Cardiac muscle cell (in vitro differentiated cells and primary cell): ENCODE data around the gene STAT2. TPM values are rescaled to one million over a fixed set of nuclear protein-coding genes. Genes with fewer than 3 reads are reported as not detected.

Experiments used
- DNase-seq, 2 donors: peaks; one replicate each; pipeline versions ENCODE4 v3.0.0 to v3.0.0-alpha.2; 2010 to 2017; ENCODE audit warnings: low read depth in 1 of 2, low spot score in 1 of 2
- H3K27ac ChIP-seq: fragments of 200-600 bp; sonication (generic); 2 replicates; pipeline ENCODE4 v1.5.1; 2016
- H3K27me3 ChIP-seq: fragments of 200-600 bp; sonication (generic); 2 replicates; pipeline ENCODE4 v1.6.0; 2016; ENCODE audit warnings: control low read depth
- H3K36me3 ChIP-seq: fragments of 200-600 bp; sonication (generic); 2 replicates; pipeline ENCODE4 v1.5.1; 2016; ENCODE audit warnings: control low read depth
- H3K4me1 ChIP-seq: fragments of 200-600 bp; sonication (generic); 2 replicates; pipeline ENCODE4 v1.8.1; 2017; ENCODE audit warnings: low read depth, mild to moderate bottlenecking, mixed run types
- H3K4me3 ChIP-seq: fragments of 200-600 bp; sonication (generic); 2 replicates; pipeline ENCODE4 v1.5.1; 2016; ENCODE audit warnings: mild to moderate bottlenecking
- H3K9me3 ChIP-seq: fragments of 200-600 bp; sonication (generic); 2 replicates; pipeline ENCODE4 v1.5.1; 2017; ENCODE audit warnings: low read depth, mild to moderate bottlenecking, control low read depth
- polyA plus RNA-seq: library from polyadenylated mRNA; unstranded; fragments of >200 nt; fragmentation: Nextera tagmentation; extraction: Ambion mirVana; gene quantifications from 2 replicates; pipeline ENCODE4 v1.2.1, GENCODE V29; 2016
- total RNA-seq: library from RNA; depleted of rRNA; stranded (reverse); fragments of >200 nt; gene quantifications from 2 replicates; pipeline ENCODE4 v1.2.3, GENCODE V29; 2016
- TF ChIP-seq, protein P1 (sequence below): IDR thresholded peaks from 2 replicates; pipeline ENCODE4 v1.5.1; 2012; ENCODE audit warnings: low read depth, mild to moderate bottlenecking, low read length

Gene STAT2
- total and polyA plus RNA-seq, 2 experiments from 2014 or later = 56.2 to 78.7 TPM

DNA sequence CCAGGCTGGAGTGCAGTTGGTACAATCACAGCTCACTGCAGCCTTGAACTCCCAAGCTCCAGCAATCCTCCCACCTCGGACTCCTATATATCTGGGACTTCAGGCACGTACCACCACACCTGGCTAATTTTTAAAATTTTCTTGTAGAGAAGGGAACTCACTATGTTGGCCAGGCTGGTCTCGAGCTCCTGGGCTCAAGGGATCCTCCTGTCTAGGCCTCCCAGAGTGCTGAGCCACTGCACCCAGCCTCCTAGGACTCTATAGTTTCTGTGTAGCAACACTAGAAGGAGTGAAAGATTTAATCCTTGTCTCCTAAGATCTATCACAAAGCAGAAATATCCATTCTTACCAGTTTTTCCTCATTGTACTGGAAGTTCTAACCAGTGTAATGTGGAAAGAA is 7.0 kb upstream of the STAT2 start:
- H3K27me3 ChIP-seq = peaks cover 4% of the 10 kb centered on the region
- H3K4me1 ChIP-seq = no peaks in the 10 kb centered on the region
- TF ChIP-seq, protein P1, sequence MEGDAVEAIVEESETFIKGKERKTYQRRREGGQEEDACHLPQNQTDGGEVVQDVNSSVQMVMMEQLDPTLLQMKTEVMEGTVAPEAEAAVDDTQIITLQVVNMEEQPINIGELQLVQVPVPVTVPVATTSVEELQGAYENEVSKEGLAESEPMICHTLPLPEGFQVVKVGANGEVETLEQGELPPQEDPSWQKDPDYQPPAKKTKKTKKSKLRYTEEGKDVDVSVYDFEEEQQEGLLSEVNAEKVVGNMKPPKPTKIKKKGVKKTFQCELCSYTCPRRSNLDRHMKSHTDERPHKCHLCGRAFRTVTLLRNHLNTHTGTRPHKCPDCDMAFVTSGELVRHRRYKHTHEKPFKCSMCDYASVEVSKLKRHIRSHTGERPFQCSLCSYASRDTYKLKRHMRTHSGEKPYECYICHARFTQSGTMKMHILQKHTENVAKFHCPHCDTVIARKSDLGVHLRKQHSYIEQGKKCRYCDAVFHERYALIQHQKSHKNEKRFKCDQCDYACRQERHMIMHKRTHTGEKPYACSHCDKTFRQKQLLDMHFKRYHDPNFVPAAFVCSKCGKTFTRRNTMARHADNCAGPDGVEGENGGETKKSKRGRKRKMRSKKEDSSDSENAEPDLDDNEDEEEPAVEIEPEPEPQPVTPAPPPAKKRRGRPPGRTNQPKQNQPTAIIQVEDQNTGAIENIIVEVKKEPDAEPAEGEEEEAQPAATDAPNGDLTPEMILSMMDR = no peak
- H3K4me3 ChIP-seq = no peak overlapping the region
- H3K27ac ChIP-seq = no peak overlapping the region
- no peaks in the 10 kb centered on the region for H3K36me3 ChIP-seq
- DNase-seq = no peak
- no peaks in the 10 kb centered on the region for H3K9me3 ChIP-seq

DNA sequence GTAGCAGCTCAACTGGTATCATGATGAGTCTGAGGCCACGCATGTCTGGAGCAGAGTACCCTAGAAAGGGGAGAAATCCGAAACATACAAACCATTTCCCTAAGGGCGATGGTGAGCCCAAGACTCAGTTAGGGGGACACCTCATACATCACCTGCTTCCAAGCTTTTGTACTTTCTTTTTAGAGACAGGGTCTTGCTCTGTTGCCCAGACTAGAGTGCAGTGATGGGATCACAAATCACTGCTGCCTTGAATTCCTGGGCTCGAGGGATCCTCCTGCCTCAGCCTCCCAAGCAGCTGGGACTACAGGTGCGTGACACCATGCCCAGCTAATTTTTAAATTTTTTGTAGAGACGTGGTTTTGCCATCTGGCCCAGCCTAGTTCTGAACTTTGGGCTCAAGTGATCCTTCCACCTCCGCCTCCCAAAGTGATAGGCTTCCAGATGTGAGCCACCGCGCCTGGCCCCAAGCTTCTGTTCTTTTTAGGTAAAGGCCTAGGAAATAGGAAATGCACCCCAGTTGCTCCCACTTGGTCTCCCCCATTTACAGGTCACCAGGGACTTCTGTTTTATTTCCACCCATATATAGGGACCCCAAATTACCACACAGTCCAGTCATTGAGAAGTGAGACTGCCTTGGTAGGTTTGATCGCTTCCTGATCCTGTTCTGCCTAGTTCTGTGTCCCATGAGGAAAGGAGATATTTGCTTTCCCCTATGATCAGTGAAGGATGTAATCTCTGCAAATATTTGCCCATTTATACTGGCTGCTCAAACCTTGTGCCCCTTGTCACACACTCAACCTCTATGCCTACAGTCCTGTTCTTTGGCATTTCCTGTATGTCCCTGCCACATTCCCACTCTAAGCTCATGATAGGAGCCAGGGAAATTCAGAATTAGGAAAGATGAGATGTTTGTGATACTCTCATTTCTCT is 2.5 kb upstream of the STAT2 start, which contains the start of gene APOF:
APOF (minus strand) TSS at position 728 of the 930 bp plus-strand sequence; CDS start at position 616, 112 bp downstream.
- TF ChIP-seq, protein P1 = no peak
- H3K27ac ChIP-seq = no peak within 1 kb of the TSS
- no peak within 1 kb of the TSS for H3K4me3 ChIP-seq
- H3K9me3 ChIP-seq = no peaks in the 10 kb centered on the region
- peaks cover 6% of the 10 kb centered on the region for H3K4me1 ChIP-seq
- no peaks in the 10 kb centered on the region for H3K36me3 ChIP-seq
- H3K27me3 ChIP-seq = peaks cover 4% of the 10 kb centered on the region
- DNase-seq = no peak

DNA sequence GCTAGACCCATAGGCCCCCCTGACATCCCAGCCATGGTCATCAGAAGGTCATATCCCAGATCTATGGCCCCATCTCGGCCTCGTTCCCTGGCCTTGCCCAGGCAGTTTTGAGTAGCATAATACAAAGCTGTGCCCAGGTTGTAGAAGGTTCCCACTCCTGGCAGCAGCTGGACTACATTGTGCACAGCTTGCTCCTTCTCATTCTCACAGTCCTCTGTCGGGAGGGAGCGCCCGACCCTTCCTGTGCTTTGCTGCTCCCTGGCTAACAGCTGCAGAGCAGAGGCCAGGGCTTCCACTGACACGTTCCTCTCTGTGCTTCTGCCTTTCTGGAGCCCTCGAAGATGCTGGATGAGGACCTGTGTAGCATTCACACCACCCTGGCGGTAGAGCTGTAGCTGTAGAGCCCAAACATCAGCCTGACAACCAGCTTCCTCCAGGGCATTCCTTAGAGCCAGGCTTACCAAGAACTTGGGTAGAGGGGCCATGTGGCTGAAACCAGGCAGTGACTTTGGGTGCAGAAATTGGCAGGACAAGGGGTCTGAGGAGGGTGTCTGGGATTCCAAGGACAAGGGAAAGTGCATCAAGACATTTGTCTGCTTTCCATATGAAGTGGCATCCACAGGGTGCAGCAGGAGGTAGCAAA is 1.7 kb upstream of the STAT2 start:
- Histone ChIP-seq H3K4me1 (peaks cover 6% of the 10 kb centered on the region), H3K4me3 (no peak overlapping the region), H3K27ac (no peak overlapping the region), H3K27me3 (peaks cover 4% of the 10 kb centered on the region), H3K9me3 (no peaks in the 10 kb centered on the region), H3K36me3 (no peaks in the 10 kb centered on the region)
- TF ChIP-seq, protein P1 = no peak
- no peak for DNase-seq

DNA sequence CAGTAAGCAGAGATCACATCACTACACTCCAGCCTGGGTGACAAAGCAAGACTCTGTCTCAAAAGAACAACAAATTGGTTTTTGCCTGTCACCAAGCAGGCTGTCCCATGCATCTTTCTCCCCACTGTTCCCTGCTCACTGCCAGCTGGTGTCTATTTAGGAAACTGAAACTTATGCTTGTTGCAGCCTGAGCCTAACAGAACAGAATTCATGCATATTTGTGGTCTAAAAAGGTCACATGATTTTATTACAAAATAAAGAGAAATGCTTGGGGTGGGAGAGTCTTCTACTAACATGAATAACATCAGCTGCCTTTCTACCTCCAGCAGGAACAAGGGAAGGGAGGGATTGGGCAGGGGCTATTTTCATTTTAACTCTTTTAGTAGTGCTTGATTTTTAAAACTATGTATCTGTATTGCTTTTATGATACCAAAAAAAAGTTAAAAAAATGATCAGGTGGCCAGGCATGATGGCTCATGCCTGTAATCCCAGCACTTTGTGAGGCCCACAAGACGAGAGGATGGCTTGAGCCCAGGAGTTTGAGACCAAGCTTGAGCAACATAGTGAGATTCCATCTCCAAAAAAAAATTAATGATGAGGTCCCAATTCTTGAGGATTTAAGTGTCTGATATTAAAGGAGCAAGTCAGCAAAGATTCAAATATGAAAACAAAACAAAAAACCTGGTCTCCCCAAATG is 923 bp downstream of the STAT2 start:
- peak in 1 of 2 donors; percentile 85 for DNase-seq
- peaks cover 6% of the 10 kb centered on the region for H3K4me1 ChIP-seq

DNA sequence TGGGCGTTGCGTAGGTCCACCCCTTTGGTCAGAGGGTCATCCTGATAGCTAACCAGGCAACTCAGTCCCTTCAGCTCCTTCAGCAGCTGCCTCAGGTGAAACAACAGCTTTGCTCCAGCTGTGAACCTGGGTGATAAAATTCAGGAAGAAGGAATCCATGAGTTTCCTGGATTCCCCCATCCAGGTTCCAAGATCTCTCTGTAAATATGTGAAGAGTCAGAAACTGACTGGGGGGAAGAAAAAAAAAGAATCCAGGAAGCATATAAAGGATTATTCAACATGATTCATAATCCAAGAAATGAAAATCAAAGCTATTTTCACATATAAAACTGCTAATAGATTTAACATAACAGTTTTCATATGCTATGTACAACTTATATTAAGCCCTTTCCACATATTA is 8.6 kb downstream of the STAT2 start:
- TF ChIP-seq, protein P1 = no peak
- Histone ChIP-seq H3K36me3 (peaks cover 42% of the 10 kb centered on the region), H3K4me3 (no peak overlapping the region), H3K27me3 (no peaks in the 10 kb centered on the region), H3K27ac (no peak overlapping the region), H3K4me1 (no peaks in the 10 kb centered on the region), H3K9me3 (no peaks in the 10 kb centered on the region)
- DNase-seq = no peak

More for the DNA sequence above, 923 bp downstream of the STAT2 start:
- Histone ChIP-seq H3K4me3 (peak overlapping the region; percentile 73), H3K36me3 (peaks cover 9% of the 10 kb centered on the region), H3K9me3 (no peaks in the 10 kb centered on the region), H3K27me3 (peaks cover 4% of the 10 kb centered on the region), H3K27ac (no peak overlapping the region)
- TF ChIP-seq, protein P1 = no peak
